Keratinocyte (primary cell): ENCODE data around the gene HSPB2.

Experiments used
- EZH2 ChIP-seq: IDR thresholded peaks from one replicate; pipeline ENCODE4 v1.6.1; 2012; ENCODE audit warnings: inconsistent platforms, mild to moderate bottlenecking, low read length, moderate library complexity
- TF ChIP-seq, protein P1 (sequence below), 3 experiments: IDR thresholded peaks in 1 of 3; conservative IDR thresholded peaks in 1 of 3; optimal IDR thresholded peaks in 1 of 3; 2 replicates in 2 of 3; 3 replicates in 1 of 3; pipeline versions ENCODE3 to v1.5.1; 2011; ENCODE audit warnings: low read length in 3 of 3, mild to moderate bottlenecking in 3 of 3, moderate library complexity in 2 of 3, control low read depth in 1 of 3, inconsistent platforms in 1 of 3; ENCODE audit not compliant: insufficient read depth in 2 of 3; ENCODE audit errors: extremely low read depth in 1 of 3

GRCh38 chr11:111938687-111939160, 26.2 kb downstream of the HSPB2 start:
- TF ChIP-seq, protein P1, sequence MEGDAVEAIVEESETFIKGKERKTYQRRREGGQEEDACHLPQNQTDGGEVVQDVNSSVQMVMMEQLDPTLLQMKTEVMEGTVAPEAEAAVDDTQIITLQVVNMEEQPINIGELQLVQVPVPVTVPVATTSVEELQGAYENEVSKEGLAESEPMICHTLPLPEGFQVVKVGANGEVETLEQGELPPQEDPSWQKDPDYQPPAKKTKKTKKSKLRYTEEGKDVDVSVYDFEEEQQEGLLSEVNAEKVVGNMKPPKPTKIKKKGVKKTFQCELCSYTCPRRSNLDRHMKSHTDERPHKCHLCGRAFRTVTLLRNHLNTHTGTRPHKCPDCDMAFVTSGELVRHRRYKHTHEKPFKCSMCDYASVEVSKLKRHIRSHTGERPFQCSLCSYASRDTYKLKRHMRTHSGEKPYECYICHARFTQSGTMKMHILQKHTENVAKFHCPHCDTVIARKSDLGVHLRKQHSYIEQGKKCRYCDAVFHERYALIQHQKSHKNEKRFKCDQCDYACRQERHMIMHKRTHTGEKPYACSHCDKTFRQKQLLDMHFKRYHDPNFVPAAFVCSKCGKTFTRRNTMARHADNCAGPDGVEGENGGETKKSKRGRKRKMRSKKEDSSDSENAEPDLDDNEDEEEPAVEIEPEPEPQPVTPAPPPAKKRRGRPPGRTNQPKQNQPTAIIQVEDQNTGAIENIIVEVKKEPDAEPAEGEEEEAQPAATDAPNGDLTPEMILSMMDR (optimal IDR thresholded peaks at IDR 0.05 in 1 of 3, IDR thresholded peaks at IDR 0.05 in 1 of 3, conservative IDR thresholded peaks at IDR 0.05 in 1 of 3; ENCODE audit: extremely low read depth in 1 of 3, insufficient read depth in 2 of 3, low read length in 3 of 3) = no peak
- TF ChIP-seq EZH2 = no peak
